NCI-H82 treated with DMSO at 0.1 percent for 48 hours (cell line): ENCODE data around the gene THOC5.
"Not testable (repeated sequence)": the region's sequence is repeated elsewhere in the genome, so short reads cannot be mapped to it uniquely, and the experiment has no call there.

Experiments
- DNase-seq: peaks from one replicate; lab custom pipeline; 2025; ENCODE audit not compliant: unreplicated experiment; lab: John Stamatoyannopoulos, UW

THOC5 gene

DNA sequence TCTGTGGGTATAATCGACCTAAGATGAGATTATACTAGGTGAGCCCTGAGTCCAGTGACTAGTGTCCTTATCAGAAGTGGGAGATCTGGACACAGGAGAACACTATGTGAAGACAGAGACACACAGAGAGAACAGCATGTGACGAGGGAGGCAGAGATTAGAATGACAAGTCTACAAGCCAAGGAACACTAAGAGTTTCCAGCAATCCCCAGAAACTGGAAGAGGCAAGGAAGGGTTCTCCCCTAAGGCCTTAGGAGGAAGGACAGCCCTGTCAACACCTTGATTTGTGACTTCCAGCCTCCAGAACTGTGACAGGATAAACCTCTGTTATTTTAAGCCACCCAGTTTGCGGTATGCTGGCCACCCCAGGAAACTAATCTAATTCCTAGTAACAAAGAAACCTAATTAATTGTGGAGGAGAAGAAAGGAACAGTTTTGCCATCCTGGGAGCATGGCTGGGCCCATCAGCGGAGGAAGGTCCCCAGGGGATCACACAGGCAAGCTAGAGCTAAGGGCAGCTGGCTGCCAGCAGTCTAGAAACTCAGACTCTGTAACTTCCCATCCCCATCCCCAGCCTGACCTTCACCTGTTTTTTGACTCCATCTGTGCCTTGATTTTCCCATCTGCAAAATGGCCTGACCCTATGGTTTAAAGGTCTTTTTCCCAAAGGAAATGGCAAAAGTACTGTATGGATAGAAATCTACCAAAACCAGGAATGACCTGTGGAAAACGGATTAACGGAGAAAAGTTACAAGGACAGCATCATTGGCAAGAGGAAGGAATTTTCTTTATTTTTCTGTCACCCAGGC lies 10.3 kb upstream of the THOC5 start:
- DNase-seq = no peak

- DNase-seq = no peak
Observed at GRCh38 chr22:29559853-29560252, 6.3 kb upstream of the THOC5 start.

DNA sequence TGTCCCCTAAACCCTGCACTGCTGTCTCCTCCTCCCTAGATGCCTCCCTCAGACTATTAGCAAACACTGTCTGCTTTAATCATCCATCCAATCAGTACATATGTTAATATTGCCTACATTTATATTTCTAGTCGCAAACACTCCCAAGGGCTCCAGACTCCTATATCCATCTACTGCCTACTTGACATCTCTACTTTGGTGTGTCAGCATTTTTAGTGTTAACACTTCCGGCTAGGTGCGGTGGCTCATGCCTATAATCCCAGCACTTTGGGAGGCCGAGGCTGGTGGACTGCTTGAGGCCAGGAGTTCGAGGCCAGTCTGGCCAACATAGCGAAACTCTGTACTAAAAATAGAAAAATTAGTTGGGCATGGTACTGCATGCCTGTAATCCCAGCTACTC lies 5.5 kb upstream of the THOC5 start:
- DNase-seq = no peak

- no peak for DNase-seq
Observed at GRCh38 chr22:29555065-29555644, 1.6 kb upstream of the THOC5 start.

GRCh38 chr22:29552357-29552756 lies 1.2 kb downstream of the THOC5 start:
- DNase-seq = not testable (repeated sequence)

DNA sequence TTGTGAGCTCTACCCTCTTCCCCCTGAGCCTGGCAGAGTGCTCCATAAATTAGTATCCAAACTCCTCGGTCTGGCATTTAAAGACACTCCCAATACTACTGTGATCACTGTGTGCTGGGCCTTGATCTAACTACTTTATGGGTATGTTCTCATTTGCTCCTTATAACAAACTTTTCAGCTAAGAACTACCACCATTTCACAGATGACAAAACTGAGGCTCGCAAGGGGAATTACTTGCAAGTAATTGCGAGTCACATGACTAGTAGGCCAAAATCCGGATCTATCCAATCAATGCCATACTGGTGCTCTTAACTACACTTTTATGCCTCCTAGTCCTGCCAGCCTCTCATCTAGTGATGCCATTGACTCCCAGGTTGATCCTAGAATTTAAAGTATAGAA lies 3.6 kb downstream of the THOC5 start:
- DNase-seq = no peak

GRCh38 chr22:29545045-29545444 lies 8.5 kb downstream of the THOC5 start:
- DNase-seq = not testable (repeated sequence)

DNA sequence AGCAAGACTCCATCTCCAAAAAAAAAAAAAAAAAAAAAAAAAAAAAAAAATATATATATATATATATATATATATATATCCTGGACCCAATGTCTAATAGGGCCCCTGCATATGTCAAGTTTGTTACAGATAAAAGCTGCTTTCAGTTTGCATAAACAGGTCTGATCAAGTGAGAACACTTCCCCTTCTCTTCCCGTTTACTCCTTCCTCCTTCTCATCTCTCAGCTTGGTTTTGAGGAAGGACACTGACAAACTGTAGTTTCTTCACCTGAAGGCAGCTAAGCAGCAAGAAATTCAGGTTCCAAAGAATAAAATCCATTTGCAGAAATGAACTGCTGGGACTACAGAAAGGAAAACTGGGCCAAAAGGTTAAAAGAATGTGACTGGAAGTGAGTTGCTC lies 11.7 kb downstream of the THOC5 start:
- DNase-seq = no peak

GRCh38 chr22:29539105-29539504 lies 14.5 kb downstream of the THOC5 start:
- DNase-seq = no peak

DNA sequence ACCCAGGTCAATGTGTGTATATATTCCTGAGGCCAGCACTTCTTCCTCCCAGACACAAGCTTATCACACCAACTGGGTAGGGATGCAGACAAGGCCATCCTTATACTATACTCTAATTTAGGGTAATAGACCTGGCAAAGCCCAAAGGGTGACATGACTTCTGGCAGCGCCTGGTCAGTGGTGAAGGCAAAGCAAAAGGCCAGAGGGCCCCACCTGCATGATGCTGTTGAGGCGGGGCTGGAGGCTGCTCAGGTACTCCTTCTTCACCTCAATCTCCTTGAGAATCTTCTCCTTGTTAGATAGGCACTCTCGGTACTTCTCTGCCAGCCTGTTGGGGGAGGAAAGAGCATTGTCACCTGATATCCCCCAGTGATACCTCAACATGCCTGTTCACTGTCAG lies 17.1 kb downstream of the THOC5 start:
- DNase-seq = no peak

- DNase-seq = no peak
Observed at GRCh38 chr22:29531419-29531818, 22.1 kb downstream of the THOC5 start.

- DNase-seq = no peak
Observed at GRCh38 chr22:29530716-29531115, 22.8 kb downstream of the THOC5 start.

- DNase-seq = no peak
Observed at GRCh38 chr22:29528144-29528543, 25.4 kb downstream of the THOC5 start.

- no peak for DNase-seq
Observed at GRCh38 chr22:29524442-29525191, 28.9 kb downstream of the THOC5 start.

- DNase-seq = no peak
Observed at GRCh38 chr22:29523761-29524160, 29.8 kb downstream of the THOC5 start.

DNA sequence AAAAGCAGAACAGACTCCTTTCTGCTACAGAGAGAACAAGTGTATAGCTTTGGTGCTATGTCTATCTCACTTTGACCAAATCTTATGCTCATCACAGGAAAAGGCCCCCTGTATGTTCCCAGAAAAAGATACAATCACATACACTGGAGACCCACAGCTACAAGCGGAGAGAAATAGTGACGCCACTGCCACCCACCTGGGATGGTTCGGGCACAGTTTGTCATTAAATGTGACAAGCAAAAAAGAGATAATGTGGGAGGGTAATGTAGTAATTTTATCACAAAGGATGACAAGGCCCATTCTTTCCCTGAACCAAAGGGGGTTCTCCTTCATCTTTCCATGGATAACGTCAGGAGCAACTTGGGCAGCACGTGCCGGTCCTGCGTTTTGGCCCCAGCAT lies 32.0 kb downstream of the THOC5 start:
- no peak for DNase-seq

DNA sequence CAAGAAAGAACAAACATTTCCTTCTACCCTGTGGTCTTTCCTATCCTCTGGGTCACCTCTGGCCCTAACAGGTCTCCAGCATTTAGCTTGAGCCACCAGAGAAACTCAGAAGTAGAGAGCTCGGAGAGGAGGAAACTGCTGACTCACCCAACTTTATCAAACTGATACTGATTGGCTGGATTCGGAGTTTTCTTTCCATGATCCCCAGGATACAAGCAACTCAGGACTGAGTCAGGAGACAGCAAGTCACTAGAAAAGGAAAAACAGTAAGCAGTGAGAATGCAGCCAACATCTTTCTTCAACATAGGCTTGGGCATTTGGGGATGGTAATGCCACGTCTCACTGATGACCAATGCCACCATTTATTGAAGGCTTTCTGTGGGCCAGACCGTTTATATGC lies 32.7 kb downstream of the THOC5 start:
- no peak for DNase-seq

GRCh38 chr22:29519996-29520395 lies 33.6 kb downstream of the THOC5 start:
- DNase-seq = no peak

DNA sequence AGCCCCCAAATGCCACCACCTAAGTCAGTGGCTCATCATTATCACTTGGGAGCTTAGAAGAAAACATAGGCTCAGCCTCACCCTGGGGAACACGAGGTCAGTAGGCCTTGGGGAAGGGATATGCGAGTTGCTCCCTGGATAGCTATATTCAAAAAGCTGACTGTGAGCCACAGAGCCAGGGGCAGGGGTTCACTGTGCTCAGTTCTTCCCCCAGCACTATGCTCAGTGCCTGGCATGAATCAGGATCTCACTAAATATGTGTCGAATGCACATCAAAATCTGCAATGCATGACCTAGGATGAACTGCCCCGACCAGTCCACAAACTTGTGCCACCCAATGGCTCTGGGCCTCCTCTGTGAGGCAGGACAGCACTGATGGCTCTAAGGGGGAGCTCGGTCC lies 35.1 kb downstream of the THOC5 start:
- no peak for DNase-seq

DNA sequence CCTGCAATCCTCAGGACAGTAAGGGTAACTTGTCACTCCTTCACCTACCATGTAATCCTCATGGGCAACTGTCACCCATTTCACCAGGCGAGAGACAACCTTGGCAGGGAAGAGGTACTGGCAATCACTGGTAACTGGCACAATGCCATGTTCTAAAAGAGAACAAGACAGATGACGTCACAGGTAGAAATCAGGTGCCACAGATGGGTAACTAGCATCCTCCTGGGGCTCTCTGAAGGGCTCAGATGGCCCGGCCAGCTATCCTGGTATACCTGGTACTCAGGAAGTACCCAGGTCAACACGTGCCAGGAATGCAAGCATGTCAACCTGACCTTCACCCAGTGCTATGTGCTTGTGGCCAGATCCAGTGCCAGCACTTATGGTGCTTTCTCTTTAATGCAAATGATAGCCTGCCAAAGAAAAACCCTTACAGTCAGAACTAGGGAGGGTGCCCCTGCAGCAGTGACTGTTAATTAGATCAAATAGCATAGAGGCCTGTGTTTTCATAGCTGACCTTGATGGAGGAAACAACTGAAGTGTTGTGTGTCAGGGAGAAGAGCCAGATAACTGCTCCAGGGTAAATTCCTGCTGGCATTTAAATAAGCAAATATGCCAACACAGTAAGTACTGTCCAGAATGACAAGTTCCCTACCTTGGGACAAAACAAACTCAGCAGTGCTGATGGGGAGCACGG lies 36.2 kb downstream of the THOC5 start:
- no peak for DNase-seq

- no peak for DNase-seq
Observed at GRCh38 chr22:29512031-29512430, 41.5 kb downstream of the THOC5 start.
